ENCODE results near the gene EGF. TPM values are rescaled to one million over a fixed set of nuclear protein-coding genes. Genes with fewer than 3 reads are reported as not detected.
"Not testable (repeated sequence)": the region's sequence is repeated elsewhere in the genome, so short reads cannot be mapped to it uniquely, and the experiment has no call there.

The EGF gene
- total RNA-seq, 1 donor from 2014 or later = 0.46 TPM

DNA sequence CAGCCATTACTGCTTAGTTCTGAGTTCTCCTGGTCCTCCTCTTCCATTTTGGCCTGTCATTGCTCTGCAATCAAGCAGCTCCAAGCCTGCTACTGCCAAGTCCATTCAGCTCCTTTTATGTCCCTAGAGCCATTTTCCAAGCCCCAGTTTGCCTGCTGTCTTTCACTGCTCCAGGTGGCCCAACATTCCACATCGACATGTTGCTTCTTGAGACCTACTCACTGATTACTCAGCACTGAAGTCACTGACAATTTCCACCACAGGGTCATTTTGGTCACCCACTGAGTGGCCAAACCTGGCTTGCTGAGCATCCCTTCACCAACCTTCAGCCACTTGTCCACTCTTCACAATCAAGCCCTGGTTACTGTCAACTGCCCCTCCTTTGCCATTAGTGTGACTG, 37.6 kb upstream of the EGF start:
- no peak for DNase-seq (ENCODE audit: low read depth)
- no peak overlapping the region for H3K4me3 ChIP-seq (ENCODE audit: low read depth, low read length)
- TF ChIP-seq, protein P1, sequence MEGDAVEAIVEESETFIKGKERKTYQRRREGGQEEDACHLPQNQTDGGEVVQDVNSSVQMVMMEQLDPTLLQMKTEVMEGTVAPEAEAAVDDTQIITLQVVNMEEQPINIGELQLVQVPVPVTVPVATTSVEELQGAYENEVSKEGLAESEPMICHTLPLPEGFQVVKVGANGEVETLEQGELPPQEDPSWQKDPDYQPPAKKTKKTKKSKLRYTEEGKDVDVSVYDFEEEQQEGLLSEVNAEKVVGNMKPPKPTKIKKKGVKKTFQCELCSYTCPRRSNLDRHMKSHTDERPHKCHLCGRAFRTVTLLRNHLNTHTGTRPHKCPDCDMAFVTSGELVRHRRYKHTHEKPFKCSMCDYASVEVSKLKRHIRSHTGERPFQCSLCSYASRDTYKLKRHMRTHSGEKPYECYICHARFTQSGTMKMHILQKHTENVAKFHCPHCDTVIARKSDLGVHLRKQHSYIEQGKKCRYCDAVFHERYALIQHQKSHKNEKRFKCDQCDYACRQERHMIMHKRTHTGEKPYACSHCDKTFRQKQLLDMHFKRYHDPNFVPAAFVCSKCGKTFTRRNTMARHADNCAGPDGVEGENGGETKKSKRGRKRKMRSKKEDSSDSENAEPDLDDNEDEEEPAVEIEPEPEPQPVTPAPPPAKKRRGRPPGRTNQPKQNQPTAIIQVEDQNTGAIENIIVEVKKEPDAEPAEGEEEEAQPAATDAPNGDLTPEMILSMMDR (conservative IDR thresholded peaks at IDR 0.05; ENCODE audit: low read depth, low read length) = no peak

DNA sequence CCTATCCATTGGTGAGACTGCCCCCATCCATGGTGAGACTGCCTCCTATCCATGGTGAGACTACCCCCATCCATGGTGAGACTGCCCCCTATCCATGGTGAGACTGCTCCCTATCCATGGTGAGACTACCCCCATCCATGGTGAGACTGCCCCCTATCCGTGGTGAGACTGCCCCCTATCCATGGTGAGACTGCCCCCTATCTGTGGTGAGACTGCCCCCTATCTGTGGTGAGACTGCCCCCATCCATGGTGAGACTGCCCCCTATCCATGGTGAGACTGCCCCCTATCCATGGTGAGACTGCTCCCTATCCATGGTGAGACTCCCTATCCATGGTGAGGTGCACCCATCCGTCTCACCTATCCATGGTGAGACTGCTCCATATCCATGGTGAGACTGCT, 37.1 kb upstream of the EGF start:
- DNase-seq (ENCODE audit: low read depth); H3K4me3 ChIP-seq (ENCODE audit: low read depth, low read length): not testable (repeated sequence)

DNA sequence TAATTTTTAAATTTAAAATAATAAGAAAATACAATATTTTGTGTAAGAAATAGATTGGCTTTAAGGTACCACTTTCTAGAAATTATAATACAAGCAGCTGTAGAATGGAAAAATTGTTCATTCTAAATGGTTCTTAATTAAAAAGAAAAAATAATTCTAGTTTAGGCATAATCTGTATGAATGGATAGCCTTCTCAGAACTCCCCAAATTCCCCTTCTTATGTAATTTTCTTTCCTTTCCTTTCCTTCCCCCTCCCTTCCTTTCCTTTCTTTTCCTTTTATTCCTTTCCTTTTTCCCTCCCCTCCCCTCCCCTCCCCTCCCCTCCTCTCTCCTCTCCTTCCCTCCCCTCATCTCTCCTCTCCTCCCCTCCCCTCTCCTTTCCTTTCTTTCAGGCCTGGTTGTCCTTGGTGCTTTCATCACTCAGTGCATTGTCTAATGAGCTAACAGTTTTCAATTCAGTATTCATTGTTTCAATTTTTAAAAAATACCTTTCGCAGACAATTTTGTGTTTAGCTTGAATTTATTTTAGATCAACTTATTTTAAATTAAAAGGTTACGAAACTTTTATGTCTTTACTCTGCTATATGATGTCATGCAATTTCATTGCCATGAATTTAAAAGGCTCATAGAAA, 35.9 kb upstream of the EGF start:
- no peak overlapping the region for H3K4me3 ChIP-seq (ENCODE audit: low read depth, low read length)
- DNase-seq (ENCODE audit: low read depth) = no peak
- TF ChIP-seq, protein P1 (conservative IDR thresholded peaks at IDR 0.05; ENCODE audit: low read depth, low read length) = no peak

DNA sequence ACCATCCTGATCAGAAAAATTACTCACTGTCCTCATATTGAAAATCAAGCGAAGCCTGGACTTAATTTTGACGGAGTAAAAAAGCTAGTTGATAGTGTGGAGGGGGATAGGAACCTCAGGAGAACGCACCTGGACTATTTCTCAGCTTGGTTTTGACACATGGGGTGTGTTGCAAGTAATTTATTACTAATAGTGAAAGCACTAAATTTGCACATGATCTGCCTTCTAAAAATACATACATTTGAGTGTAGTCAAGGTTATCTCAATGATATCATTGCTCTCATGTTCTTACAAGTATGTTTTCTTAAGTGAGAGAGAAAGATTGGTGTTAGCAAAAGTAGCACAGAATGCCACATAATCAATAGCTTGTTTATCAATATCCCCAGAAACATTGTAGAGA, 35.3 kb upstream of the EGF start:
- no peak for DNase-seq (ENCODE audit: low read depth)
- TF ChIP-seq, protein P1 (conservative IDR thresholded peaks at IDR 0.05; ENCODE audit: low read depth, low read length) = no peak
- no peak overlapping the region for H3K4me3 ChIP-seq (ENCODE audit: low read depth, low read length)

DNA sequence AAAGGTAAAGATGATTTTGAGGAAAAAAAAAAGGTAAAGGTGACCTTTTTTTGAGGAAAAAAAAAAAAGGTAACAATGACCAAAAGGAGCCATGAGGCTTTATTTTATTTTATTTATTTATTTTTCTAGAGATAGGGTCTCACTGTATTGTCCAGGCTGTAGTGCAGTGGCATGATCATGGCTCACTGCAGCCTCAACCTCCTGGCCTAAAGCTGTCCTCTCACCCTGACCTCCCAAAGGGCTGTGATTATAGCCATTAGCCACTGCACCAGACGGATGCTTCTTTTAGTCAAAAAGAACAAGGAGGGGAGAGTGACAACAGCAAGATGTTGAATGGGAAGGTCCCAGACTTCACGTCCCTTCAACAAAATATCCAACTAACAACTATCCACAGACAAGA, 34.3 kb upstream of the EGF start:
- TF ChIP-seq, protein P1 (conservative IDR thresholded peaks at IDR 0.05; ENCODE audit: low read depth, low read length) = no peak
- no peak for DNase-seq (ENCODE audit: low read depth)
- H3K4me3 ChIP-seq (ENCODE audit: low read depth, low read length) = no peak overlapping the region

DNA sequence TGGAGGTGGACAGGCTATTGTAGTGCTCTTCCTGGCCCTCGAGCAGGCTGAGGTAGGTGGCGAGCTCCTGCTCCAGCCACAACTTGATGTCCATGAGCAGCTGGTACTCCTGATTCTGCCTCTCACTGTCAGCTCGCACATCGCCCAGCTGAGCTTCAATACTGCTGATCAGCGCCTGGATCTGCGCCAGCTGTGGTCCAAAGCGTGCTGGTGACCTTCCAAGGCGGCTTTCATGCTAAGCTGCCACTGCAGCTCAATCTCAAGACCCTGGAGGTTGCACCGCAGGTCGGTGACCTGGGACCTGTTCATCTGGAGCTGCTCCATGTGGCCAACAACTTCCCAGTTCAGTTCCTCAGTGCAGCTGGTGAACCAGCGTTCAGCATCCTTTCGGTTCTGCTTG, 33.6 kb upstream of the EGF start:
- no peak for DNase-seq (ENCODE audit: low read depth)
- TF ChIP-seq, protein P1 (conservative IDR thresholded peaks at IDR 0.05; ENCODE audit: low read depth, low read length) = no peak
- H3K4me3 ChIP-seq (ENCODE audit: low read depth, low read length) = no peak overlapping the region

DNA sequence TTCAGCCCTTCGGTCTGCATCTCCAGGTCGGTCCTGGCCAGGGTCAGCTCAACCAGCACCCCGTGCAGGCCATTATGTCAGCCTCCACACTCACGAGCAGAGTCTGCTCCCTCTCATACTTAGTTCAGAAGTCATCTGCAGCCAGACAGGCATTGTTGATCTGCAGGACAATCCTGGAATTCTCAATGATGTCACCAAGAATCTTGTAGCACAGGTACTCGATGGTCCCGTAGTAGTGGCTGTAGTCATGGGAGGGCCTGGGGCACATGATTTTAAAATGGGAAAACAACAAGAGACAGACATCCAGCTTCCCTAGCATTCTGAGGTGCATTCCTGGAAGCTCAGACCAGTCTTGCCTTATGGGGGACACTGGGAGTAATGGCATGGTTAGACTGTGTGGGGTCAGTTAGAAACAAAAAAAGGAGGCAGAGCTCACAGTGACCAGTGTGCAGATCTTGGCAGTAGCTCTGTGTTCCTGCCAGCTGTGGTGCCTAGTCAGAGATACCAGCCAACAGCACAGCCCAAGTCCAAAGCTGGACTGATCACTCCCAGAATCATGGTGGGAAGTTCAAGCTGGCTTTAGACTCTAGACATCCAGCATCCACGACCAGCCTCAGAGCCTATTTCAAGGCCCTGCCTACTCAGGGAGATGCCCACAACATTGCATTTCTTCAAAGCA, 32.9 kb upstream of the EGF start:
- no peak for DNase-seq (ENCODE audit: low read depth)
- TF ChIP-seq, protein P1 (conservative IDR thresholded peaks at IDR 0.05; ENCODE audit: low read depth, low read length) = no peak
- H3K4me3 ChIP-seq (ENCODE audit: low read depth, low read length) = no peak overlapping the region
